Cardiac muscle cell (in vitro differentiated cells and primary cell): ENCODE measurements around the gene DDX54. TPM values are rescaled to one million over a fixed set of nuclear protein-coding genes. Genes with fewer than 3 reads are reported as not detected.
"Not testable (repeated sequence)": the region's sequence is repeated elsewhere in the genome, so short reads cannot be mapped to it uniquely, and the experiment has no call there.

Source experiments
- DNase-seq, 2 donors: peaks; one replicate each; pipeline versions ENCODE4 v3.0.0 to v3.0.0-alpha.2; 2010 to 2017; ENCODE audit warnings: low read depth in 1 of 2, low spot score in 1 of 2
- H3K27ac ChIP-seq: fragments of 200-600 bp; sonication (generic); 2 replicates; pipeline ENCODE4 v1.5.1; 2016
- H3K27me3 ChIP-seq: fragments of 200-600 bp; sonication (generic); 2 replicates; pipeline ENCODE4 v1.6.0; 2016; ENCODE audit warnings: control low read depth
- H3K36me3 ChIP-seq: fragments of 200-600 bp; sonication (generic); 2 replicates; pipeline ENCODE4 v1.5.1; 2016; ENCODE audit warnings: control low read depth
- H3K4me1 ChIP-seq: fragments of 200-600 bp; sonication (generic); 2 replicates; pipeline ENCODE4 v1.8.1; 2017; ENCODE audit warnings: low read depth, mild to moderate bottlenecking, mixed run types
- H3K4me3 ChIP-seq: fragments of 200-600 bp; sonication (generic); 2 replicates; pipeline ENCODE4 v1.5.1; 2016; ENCODE audit warnings: mild to moderate bottlenecking
- H3K9me3 ChIP-seq: fragments of 200-600 bp; sonication (generic); 2 replicates; pipeline ENCODE4 v1.5.1; 2017; ENCODE audit warnings: low read depth, mild to moderate bottlenecking, control low read depth
- polyA plus RNA-seq: library from polyadenylated mRNA; unstranded; fragments of >200 nt; fragmentation: Nextera tagmentation; extraction: Ambion mirVana; gene quantifications from 2 replicates; pipeline ENCODE4 v1.2.1, GENCODE V29; 2016
- total RNA-seq: library from RNA; depleted of rRNA; stranded (reverse); fragments of >200 nt; gene quantifications from 2 replicates; pipeline ENCODE4 v1.2.3, GENCODE V29; 2016
- TF ChIP-seq, protein P1 (sequence below): IDR thresholded peaks from 2 replicates; pipeline ENCODE4 v1.5.1; 2012; ENCODE audit warnings: low read depth, mild to moderate bottlenecking, low read length

The DDX54 gene
- total and polyA plus RNA-seq, 2 experiments from 2014 or later, result 49.2 to 148 TPM

GRCh38 chr12:113208041-113208934 lies 23.0 kb upstream of the DDX54 start:
- no peaks in the 10 kb centered on the region for H3K9me3 ChIP-seq
- no peak overlapping the region for H3K4me3 ChIP-seq
- H3K27me3 ChIP-seq, result no peaks in the 10 kb centered on the region
- no peaks in the 10 kb centered on the region for H3K36me3 ChIP-seq
- no peak overlapping the region for H3K27ac ChIP-seq
- no peaks in the 10 kb centered on the region for H3K4me1 ChIP-seq
- DNase-seq, result peak in 1 of 2 donors; percentile 55
- TF ChIP-seq, protein P1, sequence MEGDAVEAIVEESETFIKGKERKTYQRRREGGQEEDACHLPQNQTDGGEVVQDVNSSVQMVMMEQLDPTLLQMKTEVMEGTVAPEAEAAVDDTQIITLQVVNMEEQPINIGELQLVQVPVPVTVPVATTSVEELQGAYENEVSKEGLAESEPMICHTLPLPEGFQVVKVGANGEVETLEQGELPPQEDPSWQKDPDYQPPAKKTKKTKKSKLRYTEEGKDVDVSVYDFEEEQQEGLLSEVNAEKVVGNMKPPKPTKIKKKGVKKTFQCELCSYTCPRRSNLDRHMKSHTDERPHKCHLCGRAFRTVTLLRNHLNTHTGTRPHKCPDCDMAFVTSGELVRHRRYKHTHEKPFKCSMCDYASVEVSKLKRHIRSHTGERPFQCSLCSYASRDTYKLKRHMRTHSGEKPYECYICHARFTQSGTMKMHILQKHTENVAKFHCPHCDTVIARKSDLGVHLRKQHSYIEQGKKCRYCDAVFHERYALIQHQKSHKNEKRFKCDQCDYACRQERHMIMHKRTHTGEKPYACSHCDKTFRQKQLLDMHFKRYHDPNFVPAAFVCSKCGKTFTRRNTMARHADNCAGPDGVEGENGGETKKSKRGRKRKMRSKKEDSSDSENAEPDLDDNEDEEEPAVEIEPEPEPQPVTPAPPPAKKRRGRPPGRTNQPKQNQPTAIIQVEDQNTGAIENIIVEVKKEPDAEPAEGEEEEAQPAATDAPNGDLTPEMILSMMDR, result no peak

- no peaks in the 10 kb centered on the region for H3K27me3 ChIP-seq
- H3K27ac ChIP-seq, result no peak overlapping the region
- no peak overlapping the region for H3K4me3 ChIP-seq
- TF ChIP-seq, protein P1, result no peak
- no peaks in the 10 kb centered on the region for H3K4me1 ChIP-seq
- DNase-seq, result no peak
- no peaks in the 10 kb centered on the region for H3K36me3 ChIP-seq
- no peaks in the 10 kb centered on the region for H3K9me3 ChIP-seq
Measured at GRCh38 chr12:113207613-113208040, 22.3 kb upstream of the DDX54 start.

DNA sequence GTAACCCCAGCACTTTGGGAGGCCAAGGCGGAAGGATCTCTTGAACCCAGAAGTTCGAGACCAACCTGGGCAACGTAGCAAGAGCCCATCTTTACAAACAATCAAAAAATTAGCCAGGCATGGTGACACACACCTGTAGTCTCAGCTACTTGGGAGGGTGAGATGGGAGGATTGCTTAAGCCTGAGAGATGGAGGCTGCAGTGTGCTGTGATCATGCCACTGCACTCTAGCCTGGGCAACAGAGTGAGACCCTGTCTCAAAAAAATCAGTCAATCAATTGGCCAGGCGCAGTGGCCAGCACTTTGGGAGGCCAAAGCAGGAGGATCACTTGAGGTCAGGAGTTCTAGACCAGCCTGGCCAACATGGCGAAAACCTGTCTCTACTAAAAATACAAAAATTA lies 21.5 kb upstream of the DDX54 start:
- H3K9me3 ChIP-seq, H3K4me1 ChIP-seq, DNase-seq, H3K27me3 ChIP-seq, H3K36me3 ChIP-seq, H3K27ac ChIP-seq, H3K4me3 ChIP-seq: not testable (repeated sequence)

- H3K27ac ChIP-seq, result no peak overlapping the region
- H3K27me3 ChIP-seq, result no peaks in the 10 kb centered on the region
- H3K9me3 ChIP-seq, result no peaks in the 10 kb centered on the region
- TF ChIP-seq, protein P1, result no peak
- no peak for DNase-seq
- H3K4me1 ChIP-seq, result no peaks in the 10 kb centered on the region
- no peaks in the 10 kb centered on the region for H3K36me3 ChIP-seq
- no peak overlapping the region for H3K4me3 ChIP-seq
Measured at GRCh38 chr12:113204804-113205203, 19.5 kb upstream of the DDX54 start.

- no peaks in the 10 kb centered on the region for H3K27me3 ChIP-seq
- no peaks in the 10 kb centered on the region for H3K9me3 ChIP-seq
- H3K4me1 ChIP-seq, result no peaks in the 10 kb centered on the region
- no peak overlapping the region for H3K4me3 ChIP-seq
- H3K36me3 ChIP-seq, result no peaks in the 10 kb centered on the region
- H3K27ac ChIP-seq, result no peak overlapping the region
- TF ChIP-seq, protein P1, result no peak
- peak in 1 of 2 donors; percentile 48 for DNase-seq
Measured at GRCh38 chr12:113203852-113204760, 18.8 kb upstream of the DDX54 start.
